CMK (cell line): ENCODE measurements around the gene RNF115.
"Not testable (repeated sequence)": the region's sequence is repeated elsewhere in the genome, so short reads cannot be mapped to it uniquely, and the experiment has no call there.

Experiments used
- DNase-seq: peaks from one replicate; pipeline ENCODE4 v3.0.0-alpha.2; 2010; ENCODE audit warnings: low read depth

The RNF115 gene

DNA sequence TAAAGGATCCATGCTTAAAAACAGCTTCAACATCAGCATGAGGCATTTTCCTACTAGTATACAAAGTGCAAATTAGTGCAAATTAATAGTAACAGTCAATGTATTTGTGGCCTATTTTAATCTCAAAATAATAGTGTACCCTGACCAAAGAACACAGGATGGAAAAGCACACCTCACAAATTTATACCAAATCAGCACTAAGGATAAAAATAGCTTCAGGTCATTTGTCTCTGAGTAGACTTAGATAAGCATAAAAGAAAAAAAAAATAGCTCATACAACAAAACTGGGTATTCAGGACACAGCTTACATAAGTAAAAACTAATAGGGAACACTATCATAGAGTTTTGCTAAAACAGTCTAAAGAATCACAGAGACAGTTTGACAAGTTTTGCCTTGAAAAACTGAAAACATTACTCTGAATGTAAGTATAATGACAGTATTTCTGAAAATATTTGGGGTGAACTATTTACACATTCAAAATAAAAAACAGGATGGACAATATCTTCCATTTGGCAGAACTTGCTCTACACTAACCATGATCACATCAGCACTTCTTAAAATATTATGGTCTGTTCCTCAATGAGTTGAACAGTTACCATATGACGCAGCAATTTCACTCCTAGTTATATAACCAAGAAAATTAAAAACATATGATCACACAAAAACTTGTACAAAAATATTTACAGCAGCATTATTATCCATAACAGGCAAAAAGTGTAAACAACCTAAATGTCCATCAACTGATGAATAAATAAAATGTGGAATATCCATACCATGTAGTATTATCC lies 46.3 kb downstream of the RNF115 start:
- DNase-seq, result no peak

DNA sequence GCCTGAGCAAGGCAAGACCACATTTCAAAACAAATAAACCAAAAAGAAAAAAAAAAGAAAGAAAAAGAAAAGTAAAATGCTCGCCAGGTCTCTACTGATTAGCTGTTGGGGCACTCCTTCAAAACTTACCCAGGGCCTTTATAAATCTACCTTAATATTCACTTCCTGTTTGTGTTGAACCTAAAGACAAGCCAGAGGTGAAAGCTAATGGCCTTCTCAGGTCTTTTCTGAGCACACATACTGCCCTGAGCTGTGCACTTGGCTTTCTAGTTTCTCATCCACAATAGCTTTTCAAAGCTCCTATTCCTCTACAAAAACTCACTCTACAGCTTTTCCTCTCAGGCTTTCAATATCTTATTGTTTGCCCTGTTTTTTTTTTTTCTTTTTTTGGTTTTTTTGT lies 50.5 kb downstream of the RNF115 start:
- DNase-seq, result no peak

DNA sequence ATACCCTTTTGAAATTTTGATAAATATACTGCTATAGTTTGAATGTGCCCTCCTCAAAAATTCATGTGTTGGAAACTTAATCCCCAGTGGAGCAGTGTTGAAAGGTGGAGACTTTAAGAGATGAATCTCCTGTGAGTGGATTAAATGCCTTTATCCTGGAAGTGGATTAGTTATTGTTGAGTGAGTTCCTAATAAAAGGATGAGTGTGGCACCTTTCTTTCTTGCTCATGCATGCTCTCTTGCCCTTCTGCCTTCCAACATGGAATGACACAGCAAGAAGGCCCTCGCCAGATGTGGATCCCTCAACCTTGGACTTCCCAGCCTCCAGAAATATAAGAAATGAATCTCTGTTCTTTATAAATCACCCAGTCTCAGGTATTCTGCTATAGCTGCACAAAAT lies 52.8 kb downstream of the RNF115 start:
- DNase-seq, result no peak

DNA sequence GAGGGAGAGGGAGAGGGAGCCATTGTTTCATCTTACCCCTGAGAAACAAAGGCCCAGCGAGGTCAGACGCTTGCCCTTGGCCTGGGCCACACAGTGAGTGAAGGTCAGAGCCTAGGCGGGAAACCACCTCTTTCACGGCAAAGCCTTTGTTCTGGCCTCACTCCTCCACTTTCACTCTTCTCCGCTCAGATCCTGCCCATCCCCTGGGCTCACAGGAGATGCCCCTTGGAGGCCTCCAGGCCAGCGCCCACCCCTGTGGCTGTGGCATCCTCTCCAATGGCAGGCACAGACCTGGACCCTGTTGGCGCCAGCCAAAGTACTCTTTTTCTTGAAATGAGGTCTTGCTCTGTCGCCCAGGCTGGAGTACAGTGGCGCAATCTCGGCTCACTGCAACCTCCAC lies 55.9 kb downstream of the RNF115 start:
- DNase-seq, result not testable (repeated sequence)

DNA sequence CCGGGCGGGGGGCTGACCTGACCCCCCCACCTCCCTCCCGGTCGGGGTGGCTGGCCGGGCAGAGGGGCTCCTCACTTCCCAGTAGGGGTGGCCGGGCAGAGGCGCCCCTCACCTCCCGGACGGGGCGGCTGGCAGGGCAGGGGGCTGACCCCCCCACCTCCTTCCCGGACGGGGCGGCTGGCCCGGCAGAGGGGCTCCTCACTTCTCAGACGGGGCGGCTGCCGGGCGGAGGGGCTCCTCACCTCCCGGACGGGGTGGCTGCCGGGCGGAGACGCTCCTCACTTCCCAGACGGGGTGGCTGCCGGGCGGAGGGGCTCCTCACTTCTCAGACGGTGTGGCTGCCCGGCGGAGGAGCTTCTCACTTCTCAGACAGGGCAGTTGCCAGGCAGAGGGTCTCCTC lies 57.0 kb downstream of the RNF115 start:
- DNase-seq, result not testable (repeated sequence)

DNA sequence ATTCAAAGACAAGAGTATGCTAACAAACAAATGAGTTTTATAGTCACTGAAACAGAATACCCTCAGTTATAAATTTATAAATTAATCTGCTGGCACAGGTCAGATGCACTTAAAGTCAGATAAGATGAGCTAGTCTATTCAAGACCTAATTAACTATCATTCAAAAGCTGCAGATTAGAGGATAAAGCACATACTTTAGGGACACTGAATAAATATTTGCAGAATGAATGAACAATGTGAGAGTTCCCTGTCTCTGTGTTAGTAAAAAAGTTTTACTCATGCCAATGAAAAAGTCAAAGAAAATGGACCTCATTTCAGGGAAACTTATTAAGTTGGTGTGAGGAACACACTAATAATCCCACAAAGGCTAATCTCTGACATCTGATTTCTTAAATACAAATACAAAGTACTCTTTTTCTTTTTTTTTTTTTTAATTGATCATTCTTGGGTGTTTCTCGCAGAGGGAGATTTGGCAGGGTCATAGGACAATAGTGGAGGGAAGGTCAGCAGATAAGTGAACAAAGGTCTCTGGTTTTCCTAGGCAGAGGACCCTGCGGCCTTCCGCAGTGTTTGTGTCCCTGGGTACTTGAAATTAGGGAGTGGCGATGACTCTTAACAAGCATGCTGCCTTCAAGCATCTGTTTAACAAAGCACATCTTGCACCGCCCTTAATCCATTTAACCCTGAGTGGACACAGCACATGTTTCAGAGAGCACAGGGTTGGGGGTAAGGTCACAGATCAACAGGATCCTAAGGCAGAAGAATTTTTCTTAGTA lies 58.1 kb downstream of the RNF115 start:
- DNase-seq, result not testable (repeated sequence)

DNA sequence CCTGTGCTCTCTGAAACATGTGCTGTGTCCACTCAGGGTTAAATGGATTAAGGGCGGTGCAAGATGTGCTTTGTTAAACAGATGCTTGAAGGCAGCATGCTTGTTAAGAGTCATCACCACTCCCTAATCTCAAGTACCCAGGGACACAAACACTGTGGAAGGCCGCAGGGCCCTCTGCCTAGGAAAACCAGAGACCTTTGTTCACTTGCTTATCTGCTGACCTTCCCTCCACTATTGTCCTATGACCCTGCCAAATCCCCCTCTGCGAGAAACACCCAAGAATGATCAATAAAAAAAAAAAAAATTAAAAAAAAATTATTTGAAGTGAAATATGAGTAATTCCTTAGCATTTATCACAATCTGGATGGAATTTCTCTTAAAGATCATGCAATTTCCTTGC lies 58.8 kb downstream of the RNF115 start:
- not testable (repeated sequence) for DNase-seq

DNA sequence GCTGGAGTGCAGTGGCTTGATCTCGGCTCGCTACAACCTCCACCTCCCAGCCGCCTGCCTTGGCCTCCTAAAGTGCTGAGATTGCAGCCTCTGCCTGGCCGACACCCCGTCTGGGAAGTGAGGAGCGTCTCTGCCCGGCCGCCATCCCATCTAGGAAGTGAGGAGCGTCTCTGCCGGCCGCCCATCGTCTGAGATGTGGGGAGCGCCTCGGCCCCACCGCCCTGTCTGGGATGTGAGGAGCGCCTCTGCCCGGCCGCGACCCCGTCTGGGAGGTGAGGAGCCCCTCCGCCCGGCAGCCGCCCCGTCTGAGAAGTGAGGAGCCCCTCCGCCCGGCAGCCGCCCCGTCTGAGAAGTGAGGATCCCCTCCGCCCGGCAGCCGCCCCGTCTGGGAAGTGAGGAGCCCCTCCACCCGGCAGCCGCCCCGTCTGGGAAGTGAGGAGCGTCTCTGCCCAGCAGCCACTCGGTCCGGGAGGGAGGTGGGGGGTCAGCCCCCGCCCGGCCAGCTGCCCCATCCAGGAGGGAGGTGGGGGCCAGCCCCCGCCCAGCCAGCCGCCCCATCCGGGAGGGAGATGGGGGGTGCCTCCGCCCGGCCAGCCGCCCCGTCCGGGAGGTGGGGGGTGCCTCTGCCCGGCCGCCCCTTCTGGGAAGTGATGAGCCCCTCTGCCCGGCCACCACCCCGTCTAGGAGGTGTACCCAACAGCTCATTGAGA lies 59.5 kb downstream of the RNF115 start:
- DNase-seq, result not testable (repeated sequence)

DNA sequence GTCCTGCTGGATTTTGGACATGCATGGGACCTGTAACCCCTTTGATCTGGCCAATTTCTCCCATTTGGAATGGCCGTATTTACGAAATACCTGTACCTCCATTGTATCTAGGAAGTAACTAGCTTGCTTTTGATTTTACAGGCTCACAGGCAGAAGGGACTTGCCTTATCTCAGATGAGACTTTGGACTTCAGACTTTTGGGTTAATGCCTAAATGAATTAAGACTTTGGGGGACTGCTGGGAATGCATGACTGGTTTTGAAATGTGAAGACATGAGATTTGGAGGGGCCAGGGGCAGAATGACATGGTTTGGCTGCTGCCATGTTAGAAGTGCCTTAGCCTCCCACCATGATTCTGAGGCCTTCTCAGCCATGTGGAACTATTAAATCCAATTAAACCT lies 61.9 kb downstream of the RNF115 start:
- DNase-seq, result not testable (repeated sequence)

DNA sequence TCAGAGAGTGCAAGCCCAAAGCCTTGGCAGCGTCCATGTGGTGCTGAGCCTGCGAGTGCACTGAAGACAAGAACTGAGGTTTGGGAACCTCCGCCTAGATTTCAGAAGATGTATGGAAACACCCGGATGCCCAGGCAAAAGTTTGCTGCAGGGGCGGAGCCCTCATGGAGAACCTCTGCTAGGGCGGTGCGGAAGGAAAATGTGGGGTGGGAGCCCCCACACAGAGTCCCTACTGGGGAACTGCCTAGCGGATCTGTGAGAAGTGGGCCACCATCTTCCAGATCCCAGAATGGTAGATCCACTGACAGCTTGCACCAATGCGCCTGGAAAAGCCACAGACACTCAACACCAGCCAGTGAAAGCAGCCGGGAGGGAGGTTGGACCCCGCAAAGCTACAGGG lies 62.4 kb downstream of the RNF115 start:
- DNase-seq, result not testable (repeated sequence)

DNA sequence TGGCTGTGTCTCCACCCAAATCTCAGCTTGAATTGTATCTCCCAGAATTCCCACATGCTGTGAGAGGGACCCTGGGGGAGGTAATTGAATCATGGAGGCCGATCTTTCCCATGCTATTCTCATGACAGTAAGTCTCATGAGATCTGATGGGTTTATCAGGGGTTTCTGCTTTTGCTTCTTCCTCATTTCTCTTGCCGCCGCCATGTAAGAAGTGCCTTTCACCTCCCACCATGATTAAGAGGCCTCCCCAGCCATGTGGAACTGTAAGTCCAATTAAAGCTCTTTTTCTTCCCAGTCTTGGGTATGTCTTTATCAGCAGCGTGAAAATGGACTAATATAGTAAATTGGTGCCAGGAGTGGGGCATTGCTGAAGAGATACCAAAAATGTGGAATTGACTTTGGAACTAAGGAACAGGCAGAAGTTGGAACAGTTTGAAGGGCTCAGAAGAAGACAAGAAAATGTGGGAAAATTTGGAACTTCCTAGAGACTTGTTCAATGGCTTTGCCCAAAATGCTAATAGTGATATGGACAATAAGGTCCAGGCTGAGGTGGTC lies 63.4 kb downstream of the RNF115 start:
- not testable (repeated sequence) for DNase-seq

DNA sequence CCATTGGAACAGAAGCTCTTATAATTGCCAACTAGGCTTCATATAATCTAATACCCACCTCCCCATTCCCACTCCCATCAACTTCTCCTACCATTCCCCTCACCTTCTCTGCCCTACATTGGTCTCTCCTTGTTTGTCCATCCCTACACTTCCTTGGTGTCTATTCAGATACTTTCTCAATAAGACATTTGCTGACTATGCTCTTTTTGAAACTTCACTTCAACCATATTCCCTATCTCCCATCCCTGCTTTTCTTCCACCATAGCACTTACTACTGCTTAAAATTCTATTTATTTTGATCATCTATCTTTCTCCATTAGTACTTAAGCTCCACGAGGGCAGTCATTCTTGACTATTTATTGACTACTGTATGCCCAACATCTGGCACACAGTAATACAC lies 64.2 kb downstream of the RNF115 start:
- no peak for DNase-seq

DNA sequence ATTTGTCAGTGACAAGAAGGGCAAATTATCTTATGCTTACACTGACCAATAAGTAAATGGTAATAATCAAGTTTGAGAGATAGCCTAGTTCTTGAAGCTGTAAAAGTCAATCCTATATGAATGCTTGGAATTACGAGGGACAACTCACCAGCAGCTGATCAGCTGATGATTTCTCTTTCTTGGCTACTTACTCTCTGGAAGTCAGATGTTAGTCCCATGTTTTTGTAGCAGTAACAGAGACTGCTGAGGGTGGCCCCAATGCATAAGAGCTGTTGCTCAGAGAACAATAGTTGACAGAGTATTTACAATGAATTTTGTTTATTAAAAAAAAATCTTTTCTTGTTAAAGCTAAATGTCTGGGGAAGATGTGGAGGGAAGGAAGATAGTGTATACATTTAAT lies 65.3 kb downstream of the RNF115 start:
- no peak for DNase-seq

DNA sequence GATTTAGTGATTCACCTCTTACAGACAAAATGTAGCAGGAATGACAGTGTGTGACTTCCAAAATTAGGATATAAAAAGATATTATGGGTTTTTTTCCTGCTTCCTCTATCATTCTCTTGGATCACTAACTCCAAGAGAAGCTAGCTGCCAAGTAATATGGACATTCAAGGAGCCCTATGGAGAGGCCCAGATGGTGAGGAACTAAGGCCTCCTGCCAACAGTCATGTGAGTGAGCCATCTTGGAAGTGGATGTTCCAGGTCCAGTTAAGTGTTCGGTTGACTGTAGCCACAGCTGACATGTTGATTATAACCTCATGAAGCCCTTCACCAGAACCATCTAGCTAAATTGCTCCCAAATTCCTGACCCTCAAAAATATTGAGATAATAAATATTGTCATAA lies 65.8 kb downstream of the RNF115 start:
- no peak for DNase-seq

DNA sequence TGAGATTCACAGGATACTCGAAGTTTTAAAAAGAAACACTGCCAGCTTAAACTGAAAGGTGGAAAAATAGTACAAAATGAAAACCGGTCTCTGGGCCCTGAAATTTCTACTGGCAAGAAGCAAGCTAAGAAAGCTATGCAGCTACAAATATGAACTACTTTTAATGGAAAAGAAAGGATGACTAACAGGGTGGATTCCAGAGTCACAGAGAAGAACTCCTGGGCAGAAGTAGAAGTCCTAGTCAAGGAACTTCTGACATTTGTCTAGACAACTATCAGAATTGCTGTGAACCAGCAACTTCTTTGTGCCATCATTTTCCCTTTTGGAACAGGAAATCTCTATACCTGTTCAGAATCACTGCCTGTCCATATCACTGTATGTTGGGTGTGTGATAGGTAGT lies 66.5 kb downstream of the RNF115 start:
- no peak for DNase-seq

DNA sequence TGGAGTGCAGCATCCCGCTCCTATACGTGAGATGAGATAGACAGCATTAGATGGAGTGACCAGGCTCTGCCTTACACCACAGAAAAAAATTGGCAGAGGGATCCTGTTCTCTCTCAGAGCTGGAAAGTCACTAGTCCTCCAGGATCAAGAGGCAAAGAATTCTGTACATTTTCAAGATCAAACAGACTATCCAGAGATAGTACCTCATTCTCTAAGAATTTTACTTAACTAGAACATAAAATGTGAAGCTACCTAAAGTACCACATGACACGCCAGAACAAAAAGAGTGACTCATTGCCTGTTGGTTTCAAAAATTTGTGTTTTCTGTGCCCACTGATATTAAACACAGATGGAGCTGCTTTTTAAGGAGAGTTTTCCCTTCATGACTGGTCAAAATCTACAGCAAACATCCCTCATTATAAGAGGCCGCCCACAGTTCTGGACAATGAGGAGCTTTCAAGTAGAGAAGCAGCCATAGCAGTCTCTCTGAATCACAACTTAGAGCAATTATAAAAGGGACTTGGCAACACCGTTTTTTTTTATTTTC lies 72.3 kb downstream of the RNF115 start:
- no peak for DNase-seq

DNA sequence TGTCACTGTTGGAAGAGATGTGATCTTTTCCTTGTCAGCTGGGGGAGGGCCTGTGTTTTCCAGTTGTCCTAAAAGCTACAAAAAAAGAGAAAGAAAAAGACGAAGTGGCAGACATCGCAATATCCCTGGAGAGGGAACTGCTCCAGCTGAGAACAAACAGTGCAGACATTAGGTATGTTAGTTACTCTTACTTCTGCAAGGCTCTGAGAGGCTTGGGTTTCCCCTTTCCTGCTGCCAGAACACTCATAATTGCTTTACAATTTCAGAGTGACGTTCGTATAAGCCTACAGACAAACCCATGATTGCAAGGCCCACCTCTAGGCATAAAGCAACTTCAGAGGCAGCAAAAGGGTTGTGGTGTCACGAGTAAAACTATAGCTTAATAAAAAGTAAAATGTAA lies 73.5 kb downstream of the RNF115 start:
- no peak for DNase-seq

DNA sequence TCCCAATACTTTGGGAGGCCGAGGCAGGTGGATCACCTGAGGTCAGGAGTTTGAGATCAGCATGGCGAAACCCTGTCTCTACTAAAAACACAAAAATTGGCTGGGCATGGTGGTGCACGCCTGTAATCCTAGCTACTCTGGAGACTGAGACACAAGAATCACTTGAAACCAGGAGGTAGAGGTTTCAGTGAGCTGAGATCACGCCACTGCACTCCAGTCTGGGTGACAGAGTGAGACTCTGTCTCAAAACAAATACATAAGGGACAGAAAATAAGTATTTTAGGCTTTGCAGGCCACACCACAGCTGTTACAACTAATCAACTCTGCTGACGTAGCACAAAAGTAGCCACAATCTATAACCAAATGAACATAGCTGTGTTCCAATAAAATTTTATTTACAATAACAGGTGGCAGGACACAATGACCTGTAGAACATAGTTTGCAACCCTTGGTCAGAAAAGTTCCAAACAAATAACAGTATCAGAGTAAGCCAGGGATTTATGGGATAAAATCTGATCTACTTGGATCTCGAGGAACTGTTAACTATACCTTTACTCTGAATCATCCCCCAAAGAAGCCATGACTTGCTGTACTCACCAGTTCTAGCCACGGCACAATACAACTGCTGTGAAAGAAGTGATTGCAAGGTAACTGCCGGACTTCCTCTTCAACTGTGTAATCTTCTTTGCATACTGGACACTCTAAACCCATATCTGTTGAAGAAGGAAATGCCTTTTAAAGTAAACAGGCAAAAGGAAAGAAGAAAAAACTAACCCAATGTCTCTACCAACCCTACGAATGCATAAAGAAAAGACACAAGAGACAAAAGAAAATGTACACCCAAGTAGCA lies 76.3 kb downstream of the RNF115 start:
- DNase-seq, result peak; percentile 8

DNA sequence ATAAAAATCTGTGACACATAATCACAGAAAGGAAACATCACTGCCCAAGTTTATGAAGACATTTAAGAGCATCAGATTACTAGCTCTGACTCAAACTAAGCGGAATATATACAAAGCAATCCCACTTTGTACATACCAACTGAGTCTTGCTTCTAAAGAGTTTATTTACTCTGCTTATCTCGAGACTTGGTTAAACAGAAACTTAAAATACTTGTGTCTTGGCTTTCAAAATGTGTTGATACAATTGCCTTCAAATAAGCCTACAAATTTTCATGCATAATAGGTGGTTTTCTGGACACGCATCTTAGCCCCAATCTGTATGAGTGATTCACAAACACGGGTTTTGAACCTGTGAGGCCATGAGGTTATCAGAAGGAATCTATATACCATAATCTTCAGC lies 83.6 kb downstream of the RNF115 start:
- DNase-seq, result no peak

DNA sequence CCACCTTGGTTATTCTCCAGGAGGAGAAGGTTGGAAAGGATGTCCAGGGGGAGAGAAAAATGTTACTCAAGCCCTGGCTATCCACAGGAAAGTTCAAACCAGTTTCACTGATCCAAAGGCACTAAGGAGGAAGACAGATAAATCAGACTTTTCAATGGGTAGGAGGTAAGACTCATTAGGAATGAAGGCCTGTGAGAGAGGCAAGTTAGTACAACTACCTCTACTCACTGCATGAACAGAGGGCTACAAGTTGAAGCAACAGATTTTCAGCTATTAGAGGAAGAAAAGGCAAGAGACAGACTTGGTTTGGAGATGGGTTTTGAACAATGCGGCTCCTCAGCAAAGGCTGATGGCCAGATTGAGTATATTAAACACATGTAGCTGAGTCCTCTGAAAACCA lies 87.7 kb downstream of the RNF115 start:
- DNase-seq, result no peak

DNA sequence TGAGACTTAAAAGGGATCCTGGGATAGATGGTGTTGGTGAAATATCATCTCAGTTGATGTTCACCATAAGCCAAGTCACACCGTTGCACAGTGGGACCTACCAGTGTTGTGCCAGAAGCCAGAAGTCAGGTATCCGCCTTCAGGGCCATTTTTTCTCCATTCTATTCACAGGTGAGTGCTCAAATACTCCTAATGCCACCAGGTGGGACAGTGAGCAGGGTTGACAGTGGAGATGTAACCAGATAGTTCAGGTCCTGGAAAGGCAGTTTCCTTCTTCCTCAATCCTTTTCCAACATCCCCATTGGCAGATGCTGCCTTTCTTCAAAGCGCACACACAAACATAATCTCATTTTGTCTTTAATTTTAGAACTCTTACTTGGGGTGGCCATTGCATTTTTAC lies 93.0 kb downstream of the RNF115 start:
- no peak for DNase-seq
